Suprapubic skin (tissue), 4 donors: ENCODE data around the gene UNC13B. TPM values are rescaled to one million over a fixed set of nuclear protein-coding genes. Genes with fewer than 3 reads are reported as not detected.

Experiments used
- DNase-seq, 2 donors: peaks; one replicate each; pipeline ENCODE4 v3.0.0-alpha.2; 2019; ENCODE audit warnings: low spot score in 2 of 2
- H3K27ac ChIP-seq: fragments of 200-600 bp; sonication (generic); one replicate; pipeline ENCODE4 v1.5.1; 2019
- H3K27me3 ChIP-seq: fragments of 200-600 bp; sonication (generic); one replicate; pipeline ENCODE4 v1.5.1; 2019
- H3K36me3 ChIP-seq: fragments of 200-600 bp; sonication (generic); one replicate; pipeline ENCODE4 v1.5.1; 2019
- H3K4me1 ChIP-seq: fragments of 200-600 bp; sonication (generic); one replicate; pipeline ENCODE4 v1.5.1; 2019
- H3K4me3 ChIP-seq: fragments of 200-600 bp; sonication (generic); one replicate; pipeline ENCODE4 v1.5.1; 2019; ENCODE audit warnings: mild to moderate bottlenecking
- H3K9me3 ChIP-seq: fragments of 200-600 bp; sonication (generic); one replicate; pipeline ENCODE4 v1.5.1; 2019
- CTCF ChIP-seq, 2 donors: fragments of 200-600 bp in 1 of 2; fragments of 450-650 bp in 1 of 2; sonication (generic) in 1 of 2; IDR thresholded peaks; one replicate each; pipeline ENCODE4 v1.5.1; 2016 to 2019; ENCODE audit warnings: antibody characterized with exemption in 2 of 2, mild to moderate bottlenecking in 1 of 2, moderate library complexity in 1 of 2
- EP300 ChIP-seq: sonication (generic); formaldehyde crosslinking; IDR thresholded peaks from one replicate; pipeline ENCODE4 v1.6.1; 2017; ENCODE audit warnings: antibody characterized with exemption
- POLR2A ChIP-seq, 2 donors: fragments of 450-650 bp; IDR thresholded peaks; one replicate each; pipeline ENCODE4 v1.6.1; 2017; ENCODE audit warnings: antibody characterized with exemption in 2 of 2, mild to moderate bottlenecking in 2 of 2, moderate library complexity in 2 of 2
- POLR2AphosphoS5 ChIP-seq, 3 donors: sonication (generic); formaldehyde crosslinking; IDR thresholded peaks; one replicate each; pipeline ENCODE4 v1.6.1; 2017; ENCODE audit warnings: antibody characterized with exemption in 3 of 3
- WGBS: methylation state at CpG from one replicate; pipeline ENCODE4 v1.1.5; 2018; 5-methylcytosine and 5-hydroxymethylcytosine counted together
- total RNA-seq, 4 donors: library from RNA; depleted of rRNA; stranded (reverse); fragments of >200 nt; gene quantifications; one replicate each; pipeline ENCODE4 v1.1.0, GENCODE V29; 2016

Gene UNC13B
- total RNA-seq, 4 donors from 2014 or later, result 27.8 to 43.2 (median 30.6) TPM

DNA sequence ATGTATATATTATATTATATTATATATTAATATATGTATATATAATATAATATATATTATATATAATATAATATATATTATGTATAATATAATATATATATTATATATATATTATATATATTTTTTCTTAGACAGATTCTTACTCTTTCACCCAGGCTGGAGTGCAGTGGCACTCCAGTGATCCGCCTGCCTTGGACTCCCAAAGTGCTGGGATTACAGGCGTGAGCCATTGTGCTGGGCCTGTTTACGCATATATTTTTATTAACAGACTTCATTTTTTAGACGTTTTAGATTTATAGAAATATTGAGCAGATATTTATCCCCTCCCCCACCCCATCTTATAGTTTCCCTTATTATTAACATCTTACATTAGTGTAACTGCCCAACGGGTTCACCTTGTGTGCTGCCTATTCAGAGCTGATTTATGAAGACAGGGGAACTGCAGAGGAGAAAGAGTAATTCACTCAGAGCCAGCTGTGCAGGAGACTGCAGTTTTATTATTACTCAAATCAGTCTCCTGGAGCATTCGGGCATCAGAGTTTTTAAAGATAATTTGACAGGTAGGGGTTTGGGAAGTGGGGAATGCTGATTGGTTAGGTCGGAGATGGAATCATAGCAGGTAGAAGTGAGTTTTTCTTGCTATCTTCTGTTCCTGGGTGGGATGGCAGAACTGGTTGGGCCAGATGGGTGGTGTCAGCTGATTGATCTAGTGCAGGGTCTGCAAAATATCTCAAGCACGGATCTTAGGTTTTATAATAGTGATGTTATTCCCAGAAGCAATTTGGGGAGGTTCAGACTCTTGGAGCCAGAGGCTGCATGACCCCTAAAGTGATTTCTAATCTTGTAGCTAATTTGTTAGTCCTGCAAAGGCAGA lies 93.4 kb downstream of the UNC13B start:
- H3K36me3 ChIP-seq, result no peaks in the 10 kb centered on the region

DNA sequence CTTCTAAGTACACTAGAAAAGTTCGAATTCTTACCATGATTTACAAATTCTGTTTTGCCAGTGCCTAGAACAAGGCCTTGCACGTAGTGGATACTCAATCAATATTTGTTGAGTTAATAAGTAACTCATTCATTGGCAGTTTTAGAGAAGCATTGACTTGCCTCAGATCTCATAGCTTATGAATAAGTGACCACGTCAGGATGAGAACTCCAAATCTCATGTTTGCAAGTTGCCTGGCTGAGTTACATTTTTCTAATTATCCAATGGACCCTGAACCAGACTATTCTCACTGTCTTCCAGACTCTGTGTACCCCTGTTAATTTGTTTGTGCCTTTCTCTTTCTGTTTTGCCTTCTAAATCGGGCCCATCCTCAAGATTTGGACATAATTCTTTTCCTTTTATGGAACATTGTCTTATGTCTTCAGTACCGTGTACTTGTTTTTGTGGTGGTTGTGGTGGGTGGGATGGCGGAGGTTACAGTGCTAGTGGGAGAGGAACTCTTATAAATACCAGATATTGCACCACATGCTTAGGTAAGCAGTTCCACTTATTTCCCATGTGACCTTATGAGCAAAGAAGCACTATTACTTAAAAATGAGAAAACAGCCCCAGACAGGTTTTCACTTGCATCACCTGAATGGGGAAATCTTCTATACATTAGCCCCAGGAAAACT lies 96.3 kb downstream of the UNC13B start:
- no peak for DNase-seq
- Histone ChIP-seq H3K27me3 (no peaks in the 10 kb centered on the region), H3K9me3 (no peaks in the 10 kb centered on the region), H3K36me3 (no peaks in the 10 kb centered on the region), H3K4me3 (no peak overlapping the region), H3K4me1 (peaks cover 10% of the 10 kb centered on the region), H3K27ac (no peak overlapping the region)
- TF ChIP-seq POLR2A (IDR thresholded peaks at IDR 0.05), result no peak
- no peak for TF ChIP-seq EP300
- TF ChIP-seq CTCF (IDR thresholded peaks at IDR 0.05), result no peak
- no peak for TF ChIP-seq POLR2AphosphoS5 (IDR thresholded peaks at IDR 0.05)
- WGBS, result 74% methylated on average over 6 of the region's 6 CpGs

More for the DNA sequence above, 93.4 kb downstream of the UNC13B start:
- WGBS, result 70% methylated on average over 8 of the region's 8 CpGs
- Histone ChIP-seq H3K4me1 (peaks cover 10% of the 10 kb centered on the region), H3K27ac (no peak overlapping the region), H3K4me3 (no peak overlapping the region), H3K9me3 (no peaks in the 10 kb centered on the region), H3K27me3 (no peaks in the 10 kb centered on the region)
- DNase-seq, result no peak
- TF ChIP-seq POLR2AphosphoS5 (IDR thresholded peaks at IDR 0.05) (no peak), POLR2A (IDR thresholded peaks at IDR 0.05) (no peak), EP300 (no peak), CTCF (IDR thresholded peaks at IDR 0.05) (no peak)

GRCh38 chr9:35258660-35259474 lies 97.1 kb downstream of the UNC13B start:
- Histone ChIP-seq H3K27me3 (no peaks in the 10 kb centered on the region), H3K27ac (no peak overlapping the region)
- DNase-seq, result peak; percentile 66 to 83

GRCh38 chr9:35260186-35260585 lies 98.4 kb downstream of the UNC13B start:
- no peak for TF ChIP-seq POLR2AphosphoS5 (IDR thresholded peaks at IDR 0.05)
- TF ChIP-seq CTCF (IDR thresholded peaks at IDR 0.05), result no peak
- TF ChIP-seq EP300, result no peak
- TF ChIP-seq POLR2A (IDR thresholded peaks at IDR 0.05), result no peak
- no peak for DNase-seq
- WGBS, result 86% methylated on average over 1 of the region's 1 CpG

More at GRCh38 chr9:35258660-35259474, 97.1 kb downstream of the UNC13B start:
- 19% methylated on average over 5 of the region's 5 CpGs for WGBS
- H3K4me3 ChIP-seq, result no peak overlapping the region
- peaks cover 10% of the 10 kb centered on the region for H3K4me1 ChIP-seq
- H3K9me3 ChIP-seq, result no peaks in the 10 kb centered on the region
- H3K36me3 ChIP-seq, result no peaks in the 10 kb centered on the region
- TF ChIP-seq POLR2A (IDR thresholded peaks at IDR 0.05) (no peak), POLR2AphosphoS5 (IDR thresholded peaks at IDR 0.05) (no peak), EP300 (no peak), CTCF (IDR thresholded peaks at IDR 0.05) (peak; percentile 58)

More at GRCh38 chr9:35260186-35260585, 98.4 kb downstream of the UNC13B start:
- no peak overlapping the region for H3K4me3 ChIP-seq
- no peak overlapping the region for H3K27ac ChIP-seq
- no peaks in the 10 kb centered on the region for H3K36me3 ChIP-seq
- H3K9me3 ChIP-seq, result no peaks in the 10 kb centered on the region
- H3K27me3 ChIP-seq, result no peaks in the 10 kb centered on the region
- peaks cover 10% of the 10 kb centered on the region for H3K4me1 ChIP-seq
